ENCODE measurements around the gene ADRB2.

The ADRB2 gene

GRCh38 chr5:148861696-148862095 lies 35.3 kb downstream of the ADRB2 start (continued):
- TF ChIP-seq TSHZ2 (CRISPR knock-in tag; IDR thresholded peaks at IDR 0.05) (no peak), TOX (CRISPR knock-in tag; IDR thresholded peaks at IDR 0.05; ENCODE audit: borderline replicate concordance) (no peak), TCF4 (CRISPR knock-in tag; IDR thresholded peaks at IDR 0.05; ENCODE audit: borderline replicate concordance) (no peak), RARB (CRISPR knock-in tag; IDR thresholded peaks at IDR 0.05) (no peak)

GRCh38 chr5:148864113-148864841 lies 37.9 kb downstream of the ADRB2 start:
- TF ChIP-seq ZC3H10 (CRISPR knock-in tag; IDR thresholded peaks at IDR 0.05) (no peak), SNAI2 (CRISPR knock-in tag; IDR thresholded peaks at IDR 0.05) (no peak), POU6F1 (CRISPR knock-in tag; IDR thresholded peaks at IDR 0.05; ENCODE audit: borderline replicate concordance, low read depth) (no peak), ESRRG (CRISPR knock-in tag; IDR thresholded peaks at IDR 0.05) (no peak)
- peak; percentile 40 for ATAC-seq

- no peak for ATAC-seq
- TF ChIP-seq PATZ1 (CRISPR knock-in tag; IDR thresholded peaks at IDR 0.05; ENCODE audit: borderline replicate concordance) (no peak), ZNF8 (CRISPR knock-in tag; IDR thresholded peaks at IDR 0.05) (no peak), OSR1 (CRISPR knock-in tag; IDR thresholded peaks at IDR 0.05) (no peak), SNAI2 (CRISPR knock-in tag; IDR thresholded peaks at IDR 0.05) (no peak), RARB (CRISPR knock-in tag; IDR thresholded peaks at IDR 0.05) (no peak), GLIS3 (CRISPR knock-in tag; IDR thresholded peaks at IDR 0.05) (no peak), TSHZ2 (CRISPR knock-in tag; IDR thresholded peaks at IDR 0.05) (no peak), TCF4 (CRISPR knock-in tag; IDR thresholded peaks at IDR 0.05; ENCODE audit: borderline replicate concordance) (no peak), ZNF70 (CRISPR knock-in tag; IDR thresholded peaks at IDR 0.05) (no peak), ZFP3 (CRISPR knock-in tag; IDR thresholded peaks at IDR 0.05) (no peak), ZFP30 (CRISPR knock-in tag; IDR thresholded peaks at IDR 0.05) (no peak), ARNTL (CRISPR knock-in tag; IDR thresholded peaks at IDR 0.05; ENCODE audit: borderline replicate concordance, low read depth) (no peak), CREB5 (CRISPR knock-in tag; IDR thresholded peaks at IDR 0.05; ENCODE audit: low read depth) (no peak)
These were observed 39.6 kb downstream of the ADRB2 start for GRCh38 chr5:148866024-148866423.
